DOHH2 (cell line): ENCODE data around the gene CDH5.
"Not testable (repeated sequence)": the region's sequence is repeated elsewhere in the genome, so short reads cannot be mapped to it uniquely, and the experiment has no call there.

ENCODE experiments used
- H3F3A ChIP-seq: fragments of 200-600 bp; sonication (generic), shearing (Covaris generic); 2 replicates; pipeline ENCODE4 v1.6.0; 2016; ENCODE audit warnings: antibody characterized with exemption, mild to moderate bottlenecking; ENCODE audit not compliant: control insufficient read depth, insufficient read depth
- H3K27ac ChIP-seq: fragments of 200-600 bp; sonication (generic); 2 replicates; pipeline ENCODE4 v1.5.1; 2014; ENCODE audit warnings: low read depth, mild to moderate bottlenecking, low read length, moderate library complexity
- H3K27me3 ChIP-seq: fragments of 200-600 bp; sonication (generic); 2 replicates; pipeline ENCODE4 v1.6.1; 2014; ENCODE audit warnings: mild to moderate bottlenecking, low read length, mixed read lengths; ENCODE audit not compliant: control insufficient read depth
- H3K36me3 ChIP-seq: fragments of 200-600 bp; sonication (generic); 2 replicates; pipeline ENCODE4 v1.6.1; 2014; ENCODE audit warnings: mild to moderate bottlenecking, low read length, moderate library complexity, mixed read lengths; ENCODE audit not compliant: control insufficient read depth
- H3K4me1 ChIP-seq: fragments of 200-600 bp; sonication (generic); 2 replicates; pipeline ENCODE4 v1.6.1; 2014; ENCODE audit warnings: mild to moderate bottlenecking, low read length, mixed read lengths; ENCODE audit not compliant: control insufficient read depth
- H3K4me2 ChIP-seq: fragments of 200-600 bp; sonication (generic); 2 replicates; pipeline ENCODE4 v1.6.0; 2014; ENCODE audit warnings: mild to moderate bottlenecking, low read length, moderate library complexity
- H3K4me3 ChIP-seq: fragments of 200-600 bp; sonication (generic); 2 replicates; pipeline ENCODE4 v1.5.1; 2014; ENCODE audit warnings: mild to moderate bottlenecking, low read length, mixed read lengths
- H3K79me2 ChIP-seq: fragments of 200-600 bp; sonication (generic); 2 replicates; pipeline ENCODE4 v1.6.1; 2014; ENCODE audit warnings: mild to moderate bottlenecking, low read length, mixed read lengths; ENCODE audit not compliant: control insufficient read depth
- H3K9me2 ChIP-seq: fragments of 200-600 bp; sonication (generic); replicated peaks from 2 replicates; pipeline ENCODE4 v1.6.1; 2014; ENCODE audit warnings: mild to moderate bottlenecking, low read length, mixed read lengths; ENCODE audit not compliant: control insufficient read depth
- H3K9me3 ChIP-seq: fragments of 200-600 bp; sonication (generic); 2 replicates; pipeline ENCODE4 v1.6.1; 2014; ENCODE audit warnings: antibody characterized with exemption, low read length, mixed read lengths; ENCODE audit not compliant: control insufficient read depth, insufficient read depth
- H4K20me1 ChIP-seq: fragments of 200-600 bp; sonication (generic); 2 replicates; pipeline ENCODE4 v1.6.0; 2014; ENCODE audit warnings: low read depth, mild to moderate bottlenecking, antibody characterized with exemption, low read length, moderate library complexity; ENCODE audit not compliant: control insufficient read depth, insufficient read depth
- EZH2phosphoT487 ChIP-seq: fragments of 200-600 bp; sonication (generic); IDR thresholded peaks from 2 replicates; pipeline ENCODE4 v1.6.1; 2017; ENCODE audit warnings: borderline replicate concordance, mild to moderate bottlenecking, antibody characterized with exemption, low read length, moderate library complexity, mixed read lengths
- TF ChIP-seq, protein P1 (sequence below): fragments of 200-600 bp; sonication (generic); IDR thresholded peaks from one replicate; pipeline ENCODE4 v1.5.1; 2014; ENCODE audit warnings: antibody characterized with exemption, mild to moderate bottlenecking, low read depth, low read length; ENCODE audit not compliant: poor library complexity, severe bottlenecking

CDH5 gene

DNA sequence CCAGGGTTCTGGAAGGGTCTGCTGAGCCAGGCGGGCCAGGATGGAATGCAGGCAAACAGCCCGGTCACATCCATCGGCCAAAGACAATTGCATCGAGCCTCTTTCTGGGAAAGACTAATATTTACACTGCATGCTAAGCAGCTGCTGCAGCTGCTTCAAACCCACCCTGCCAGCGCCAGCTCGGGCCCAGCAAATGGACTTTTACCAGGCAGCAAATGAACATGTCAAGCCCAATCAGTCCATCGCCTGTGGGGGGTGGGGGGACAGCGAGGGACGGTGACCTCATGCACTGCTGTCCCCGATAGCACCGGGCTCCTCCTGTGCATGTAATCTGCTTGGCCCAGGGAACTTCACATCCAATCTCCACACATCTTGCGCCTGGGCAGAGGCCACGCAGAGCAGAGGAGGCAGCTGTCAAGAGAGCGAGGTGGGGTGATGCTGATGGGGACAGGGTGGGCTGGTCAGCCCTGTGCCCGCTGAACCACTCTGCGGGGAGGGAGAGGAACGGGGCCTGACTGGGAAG, 39.4 kb upstream of the CDH5 start:
- H3K9me3 ChIP-seq = no peaks in the 10 kb centered on the region
- H3K4me1 ChIP-seq = no peaks in the 10 kb centered on the region
- no peak overlapping the region for H3K27ac ChIP-seq
- H3K79me2 ChIP-seq = no peaks in the 10 kb centered on the region
- H3K36me3 ChIP-seq = no peaks in the 10 kb centered on the region
- H3F3A ChIP-seq = no peaks in the 10 kb centered on the region
- no peak overlapping the region for H3K4me3 ChIP-seq
- no peak overlapping the region for H3K4me2 ChIP-seq
- no peaks in the 10 kb centered on the region for H3K9me2 ChIP-seq
- peaks cover 6% of the 10 kb centered on the region; the same call in 1 of the 2 replicates for H3K27me3 ChIP-seq
- TF ChIP-seq, protein P1, sequence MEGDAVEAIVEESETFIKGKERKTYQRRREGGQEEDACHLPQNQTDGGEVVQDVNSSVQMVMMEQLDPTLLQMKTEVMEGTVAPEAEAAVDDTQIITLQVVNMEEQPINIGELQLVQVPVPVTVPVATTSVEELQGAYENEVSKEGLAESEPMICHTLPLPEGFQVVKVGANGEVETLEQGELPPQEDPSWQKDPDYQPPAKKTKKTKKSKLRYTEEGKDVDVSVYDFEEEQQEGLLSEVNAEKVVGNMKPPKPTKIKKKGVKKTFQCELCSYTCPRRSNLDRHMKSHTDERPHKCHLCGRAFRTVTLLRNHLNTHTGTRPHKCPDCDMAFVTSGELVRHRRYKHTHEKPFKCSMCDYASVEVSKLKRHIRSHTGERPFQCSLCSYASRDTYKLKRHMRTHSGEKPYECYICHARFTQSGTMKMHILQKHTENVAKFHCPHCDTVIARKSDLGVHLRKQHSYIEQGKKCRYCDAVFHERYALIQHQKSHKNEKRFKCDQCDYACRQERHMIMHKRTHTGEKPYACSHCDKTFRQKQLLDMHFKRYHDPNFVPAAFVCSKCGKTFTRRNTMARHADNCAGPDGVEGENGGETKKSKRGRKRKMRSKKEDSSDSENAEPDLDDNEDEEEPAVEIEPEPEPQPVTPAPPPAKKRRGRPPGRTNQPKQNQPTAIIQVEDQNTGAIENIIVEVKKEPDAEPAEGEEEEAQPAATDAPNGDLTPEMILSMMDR = no peak
- TF ChIP-seq EZH2phosphoT487 = no peak
- H4K20me1 ChIP-seq = no peaks in the 10 kb centered on the region

DNA sequence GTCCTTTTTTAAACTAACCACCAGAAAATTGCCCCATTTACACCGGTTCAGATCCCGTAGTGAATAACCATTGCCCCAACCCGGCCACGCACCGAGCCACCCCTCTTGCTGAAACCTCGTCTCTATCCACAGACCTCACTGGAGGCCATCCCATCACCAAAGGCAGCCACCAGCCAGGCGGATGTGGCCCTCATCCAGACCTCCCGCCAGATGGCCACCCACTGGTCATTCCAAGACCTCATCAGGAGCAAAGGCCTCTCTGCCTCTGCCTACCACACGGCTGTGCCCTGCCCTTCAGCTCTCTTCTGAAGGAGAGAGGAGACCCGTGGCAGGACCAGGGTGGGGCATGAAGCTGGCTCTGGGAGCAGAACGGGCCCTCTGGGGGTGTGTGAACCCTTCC, 38.2 kb upstream of the CDH5 start:
- no peak overlapping the region for H3K4me2 ChIP-seq
- H3K27me3 ChIP-seq = peaks cover 3% of the 10 kb centered on the region; the same call in 1 of the 2 replicates
- H3K27ac ChIP-seq = no peak overlapping the region
- no peaks in the 10 kb centered on the region for H3K4me1 ChIP-seq
- no peak overlapping the region for H3K4me3 ChIP-seq
- H3K9me3 ChIP-seq = no peaks in the 10 kb centered on the region
- H3K36me3 ChIP-seq = no peaks in the 10 kb centered on the region
- H3K9me2 ChIP-seq = no peaks in the 10 kb centered on the region
- no peaks in the 10 kb centered on the region for H3K79me2 ChIP-seq
- H3F3A ChIP-seq = no peaks in the 10 kb centered on the region
- TF ChIP-seq EZH2phosphoT487 = no peak
- TF ChIP-seq, protein P1 = no peak
- H4K20me1 ChIP-seq = no peaks in the 10 kb centered on the region

- H3K4me1 ChIP-seq, H3K9me3 ChIP-seq, H3K27ac ChIP-seq, H4K20me1 ChIP-seq, H3K4me2 ChIP-seq, H3K4me3 ChIP-seq, H3F3A ChIP-seq, H3K36me3 ChIP-seq, H3K79me2 ChIP-seq, H3K27me3 ChIP-seq, H3K9me2 ChIP-seq: not testable (repeated sequence)
These were observed 35.0 kb upstream of the CDH5 start for GRCh38 chr16:66331464-66331863.

DNA sequence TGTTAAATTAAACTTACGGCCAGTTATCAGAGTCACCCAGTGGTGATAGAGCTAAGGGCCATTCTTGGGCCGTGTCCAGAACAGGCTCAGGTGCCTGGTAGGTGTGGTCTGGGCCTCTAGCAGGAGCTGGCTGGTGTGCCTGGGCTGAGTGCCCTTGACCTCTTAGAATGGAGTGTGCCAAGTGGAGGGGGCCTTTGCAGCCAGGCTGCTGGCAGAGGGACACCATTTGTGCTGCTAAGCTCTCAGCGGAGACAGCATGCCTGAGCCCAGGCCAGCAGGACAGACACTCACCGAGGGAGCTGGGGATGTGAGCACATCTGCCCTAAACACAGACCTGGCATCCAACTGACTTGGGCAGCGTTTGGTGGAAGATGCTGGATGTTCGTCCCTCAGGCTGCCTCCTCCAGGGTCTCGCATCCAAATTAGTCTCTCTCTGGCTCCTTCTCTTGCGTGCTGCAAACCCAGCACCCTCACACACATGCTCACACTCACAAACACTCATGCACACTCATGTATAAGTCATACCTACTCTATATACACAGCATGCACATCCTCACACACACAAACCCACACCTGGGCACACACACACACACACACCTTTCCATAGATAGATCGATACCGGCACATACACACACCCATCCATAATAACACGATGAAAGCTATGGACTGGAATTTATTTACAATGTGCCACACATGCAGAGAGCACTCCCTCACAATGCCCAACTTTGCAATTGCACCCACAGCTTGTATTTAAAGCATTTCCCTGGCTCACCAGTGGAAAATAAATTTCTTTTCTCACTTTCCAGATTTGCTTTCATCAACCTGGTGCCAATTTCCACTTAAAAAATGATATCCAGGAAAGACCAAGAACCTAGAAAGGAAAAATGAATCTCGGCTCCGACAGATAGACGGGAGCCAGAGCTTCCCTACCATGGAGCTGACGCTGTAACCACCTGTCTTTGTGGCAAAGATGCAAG, 33.6 kb upstream of the CDH5 start:
- H3K4me1 ChIP-seq = no peaks in the 10 kb centered on the region
- no peaks in the 10 kb centered on the region for H4K20me1 ChIP-seq
- H3K9me2 ChIP-seq = no peaks in the 10 kb centered on the region
- H3K9me3 ChIP-seq = no peaks in the 10 kb centered on the region
- H3K4me2 ChIP-seq = no peak overlapping the region
- TF ChIP-seq, protein P1 = no peak
- no peak for TF ChIP-seq EZH2phosphoT487
- H3K27me3 ChIP-seq = peaks cover 9% of the 10 kb centered on the region
- no peaks in the 10 kb centered on the region for H3K36me3 ChIP-seq
- no peak overlapping the region for H3K4me3 ChIP-seq
- H3F3A ChIP-seq = no peaks in the 10 kb centered on the region
- no peak overlapping the region for H3K27ac ChIP-seq
- H3K79me2 ChIP-seq = no peaks in the 10 kb centered on the region
